Neural crest cell (in vitro differentiated cells): ENCODE data around the gene IGDCC3. TPM values are rescaled to one million over a fixed set of nuclear protein-coding genes. Genes with fewer than 3 reads are reported as not detected.
A peak's percentile ranks its signal among the peaks of the same experiment; 100 is the strongest.

Experiments
- DNase-seq: peaks from one replicate; pipeline ENCODE4 v3.0.0; 2021; ENCODE audit warnings: low read depth, mixed read lengths, low spot score
- H3K27ac Mint-ChIP-seq: one replicate; pipeline ENCODE4 v1.8.0; 2021; ENCODE audit warnings: mild to moderate bottlenecking, mixed read lengths; ENCODE audit not compliant: unreplicated experiment
- H3K27me3 Mint-ChIP-seq: 2 replicates; pipeline ENCODE4 v1.8.0; 2021; ENCODE audit warnings: low read depth, mild to moderate bottlenecking, mixed read lengths
- H3K36me3 Mint-ChIP-seq: 2 replicates; pipeline ENCODE4 v1.8.0; 2021; ENCODE audit warnings: low read depth, mild to moderate bottlenecking, mixed read lengths
- H3K4me1 Mint-ChIP-seq: 2 replicates; pipeline ENCODE4 v1.8.0; 2021; ENCODE audit warnings: mixed read lengths
- H3K4me3 Mint-ChIP-seq: one replicate; pipeline ENCODE4 v1.8.0; 2021; ENCODE audit warnings: mild to moderate bottlenecking, mixed read lengths
- H3K9me3 Mint-ChIP-seq: 2 replicates; pipeline ENCODE4 v1.8.0; 2021; ENCODE audit warnings: mixed read lengths
- CTCF ChIP-seq: fragments of 200-600 bp; sonication (generic); conservative IDR thresholded peaks from 2 replicates; pipeline ENCODE4 v1.5.0; 2021; ENCODE audit warnings: antibody characterized with exemption, mild to moderate bottlenecking
- total RNA-seq: library from RNA; stranded (reverse); gene quantifications from 2 replicates; pipeline ENCODE4 v1.2.1, GENCODE V29; 2021

The IGDCC3 gene
- total RNA-seq, 1 donor from 2014 or later, result 300 TPM

GRCh38 chr15:65385870-65386258, 8.1 kb upstream of the IGDCC3 start:
- H3K27me3 Mint-ChIP-seq, result no peaks in the 10 kb centered on the region
- peak overlapping the region; percentile 75 for H3K27ac Mint-ChIP-seq
- peaks cover 53% of the 10 kb centered on the region for H3K4me1 Mint-ChIP-seq
- no peaks in the 10 kb centered on the region for H3K36me3 Mint-ChIP-seq
- no peak for TF ChIP-seq CTCF
- H3K9me3 Mint-ChIP-seq, result no peaks in the 10 kb centered on the region
- H3K4me3 Mint-ChIP-seq, result peak overlapping the region; percentile 80
- no peak for DNase-seq

- TF ChIP-seq CTCF, result peak; percentile 88
- Mint-ChIP-seq H3K4me3 (peak overlapping the region; percentile 80), H3K4me1 (peaks cover 56% of the 10 kb centered on the region), H3K27ac (peak overlapping the region; percentile 75), H3K27me3 (no peaks in the 10 kb centered on the region), H3K9me3 (no peaks in the 10 kb centered on the region), H3K36me3 (no peaks in the 10 kb centered on the region)
- peak; percentile 88 for DNase-seq
Observed at GRCh38 chr15:65384895-65385869, 7.4 kb upstream of the IGDCC3 start.

GRCh38 chr15:65384505-65384894, 6.7 kb upstream of the IGDCC3 start:
- peak overlapping the region; percentile 51 for H3K4me3 Mint-ChIP-seq
- no peak for TF ChIP-seq CTCF
- H3K27me3 Mint-ChIP-seq, result no peaks in the 10 kb centered on the region
- H3K36me3 Mint-ChIP-seq, result no peaks in the 10 kb centered on the region
- no peaks in the 10 kb centered on the region for H3K9me3 Mint-ChIP-seq
- DNase-seq, result no peak
- no peak overlapping the region for H3K27ac Mint-ChIP-seq
- H3K4me1 Mint-ChIP-seq, result peaks cover 60% of the 10 kb centered on the region

GRCh38 chr15:65383991-65384390, 6.2 kb upstream of the IGDCC3 start:
- H3K27ac Mint-ChIP-seq, result no peak overlapping the region
- H3K4me1 Mint-ChIP-seq, result peaks cover 60% of the 10 kb centered on the region
- H3K9me3 Mint-ChIP-seq, result no peaks in the 10 kb centered on the region
- no peaks in the 10 kb centered on the region for H3K36me3 Mint-ChIP-seq
- no peaks in the 10 kb centered on the region for H3K27me3 Mint-ChIP-seq
- no peak overlapping the region for H3K4me3 Mint-ChIP-seq
- TF ChIP-seq CTCF, result no peak
- no peak for DNase-seq

- no peak for DNase-seq
- no peaks in the 10 kb centered on the region for H3K36me3 Mint-ChIP-seq
- H3K4me1 Mint-ChIP-seq, result peaks cover 64% of the 10 kb centered on the region
Observed at GRCh38 chr15:65383456-65383855, 5.7 kb upstream of the IGDCC3 start.

More at GRCh38 chr15:65383456-65383855, 5.7 kb upstream of the IGDCC3 start:
- Mint-ChIP-seq H3K9me3 (no peaks in the 10 kb centered on the region), H3K27me3 (no peaks in the 10 kb centered on the region), H3K4me3 (peak overlapping the region; percentile 7), H3K27ac (peak overlapping the region; percentile 7)
- TF ChIP-seq CTCF, result no peak
